PFSK-1 (cell line): ENCODE measurements around the gene ATP11A.

Experiments
- POLR2AphosphoS5 ChIP-seq: IDR thresholded peaks from 2 replicates; pipeline ENCODE4 v1.6.1; 2012; ENCODE audit warnings: low read depth, mild to moderate bottlenecking, control low read depth, low read length, moderate library complexity
- REST ChIP-seq, 2 experiments: IDR thresholded peaks; 2 replicates each; pipeline versions ENCODE4 v1.6.1 to v1.8.0; 2011 to 2012; ENCODE audit warnings: low read depth in 2 of 2, low read length in 2 of 2, control low read depth in 1 of 2, inconsistent platforms in 1 of 2, mild to moderate bottlenecking in 1 of 2, moderate library complexity in 1 of 2; ENCODE audit not compliant: insufficient read depth in 1 of 2
- TAF1 ChIP-seq: IDR thresholded peaks from 2 replicates; pipeline ENCODE4 v1.6.1; 2012; ENCODE audit warnings: low read length, control low read depth, borderline replicate concordance; ENCODE audit not compliant: insufficient read depth

- TF ChIP-seq REST (IDR thresholded peaks at IDR 0.05; ENCODE audit: insufficient read depth in 1 of 2, low read depth in 2 of 2, low read length in 2 of 2) (no peak), TAF1 (no peak), POLR2AphosphoS5 (no peak)
Observed at GRCh38 chr13:112810608-112811007, 120.8 kb downstream of the ATP11A start.
